ENCODE results near the gene P2RY8.
"Not testable (repeated sequence)": the region's sequence is repeated elsewhere in the genome, so short reads cannot be mapped to it uniquely, and the experiment has no call there.

P2RY8 gene

DNA sequence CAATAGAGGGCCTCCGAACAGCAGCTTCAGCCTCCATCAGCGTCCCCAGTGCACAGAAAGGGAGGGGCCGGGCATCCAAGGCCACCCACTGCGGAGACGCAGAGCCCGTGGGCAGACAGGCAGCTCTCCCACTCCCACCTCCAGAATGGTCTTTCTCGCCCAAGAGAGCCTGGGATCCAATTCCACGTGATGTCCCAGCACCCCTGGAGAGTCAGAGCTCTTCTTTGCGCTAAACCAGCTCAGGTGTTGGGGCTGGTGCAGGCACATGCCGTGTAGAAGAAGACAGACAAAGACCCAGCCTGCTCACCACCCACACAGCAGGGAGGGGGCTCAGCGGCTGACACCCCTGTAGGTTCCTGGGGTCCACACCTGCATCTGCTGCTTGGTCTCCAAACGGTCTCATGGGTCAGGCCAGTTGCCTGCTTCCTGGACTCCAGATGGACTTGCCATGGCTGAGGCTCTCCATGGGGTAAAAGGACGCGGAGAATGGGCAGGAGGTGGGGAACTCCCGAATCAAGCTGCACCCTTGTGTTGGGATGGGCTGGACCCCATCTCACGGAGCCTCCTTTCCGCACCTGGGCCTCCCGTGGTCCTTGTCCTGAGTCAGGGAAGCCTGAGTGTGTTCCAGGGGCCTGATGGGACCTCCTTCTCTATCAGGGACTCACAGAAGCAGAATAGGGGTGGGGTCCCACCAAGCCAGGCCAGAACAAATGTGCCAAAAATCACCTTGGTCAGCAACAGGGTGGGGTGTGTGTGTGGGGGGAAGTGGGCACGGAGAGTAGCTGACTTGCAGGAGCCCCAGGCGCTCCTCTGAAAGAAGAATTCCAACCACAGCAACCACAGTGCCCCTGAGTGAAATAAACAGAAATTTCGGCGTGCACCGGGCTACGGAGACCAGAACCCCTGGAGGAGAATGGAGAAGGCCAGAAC lies 72.7 kb downstream of the P2RY8 start:
- no peak for DNase-seq (ENCODE audit: low read depth)

DNA sequence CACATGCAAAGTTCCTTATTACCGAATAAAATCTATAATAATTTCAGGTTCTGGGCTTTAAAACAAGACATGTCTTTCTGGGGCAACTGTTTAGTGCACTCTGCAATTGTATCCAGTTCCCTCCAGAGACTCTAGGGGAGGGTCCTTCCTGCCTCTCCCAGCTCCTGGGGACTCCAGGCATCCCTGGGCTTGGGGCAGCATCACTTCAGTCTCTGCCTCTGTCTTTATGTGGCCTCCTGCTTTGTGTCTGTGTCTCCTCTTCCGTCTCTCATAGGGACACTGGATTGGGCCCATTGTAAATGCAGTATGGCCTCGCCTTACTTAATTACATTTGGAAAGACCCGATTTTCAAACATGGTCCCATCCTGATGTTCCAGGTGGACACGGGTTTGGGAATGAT lies 73.4 kb downstream of the P2RY8 start:
- DNase-seq (ENCODE audit: low read depth): no peak

DNA sequence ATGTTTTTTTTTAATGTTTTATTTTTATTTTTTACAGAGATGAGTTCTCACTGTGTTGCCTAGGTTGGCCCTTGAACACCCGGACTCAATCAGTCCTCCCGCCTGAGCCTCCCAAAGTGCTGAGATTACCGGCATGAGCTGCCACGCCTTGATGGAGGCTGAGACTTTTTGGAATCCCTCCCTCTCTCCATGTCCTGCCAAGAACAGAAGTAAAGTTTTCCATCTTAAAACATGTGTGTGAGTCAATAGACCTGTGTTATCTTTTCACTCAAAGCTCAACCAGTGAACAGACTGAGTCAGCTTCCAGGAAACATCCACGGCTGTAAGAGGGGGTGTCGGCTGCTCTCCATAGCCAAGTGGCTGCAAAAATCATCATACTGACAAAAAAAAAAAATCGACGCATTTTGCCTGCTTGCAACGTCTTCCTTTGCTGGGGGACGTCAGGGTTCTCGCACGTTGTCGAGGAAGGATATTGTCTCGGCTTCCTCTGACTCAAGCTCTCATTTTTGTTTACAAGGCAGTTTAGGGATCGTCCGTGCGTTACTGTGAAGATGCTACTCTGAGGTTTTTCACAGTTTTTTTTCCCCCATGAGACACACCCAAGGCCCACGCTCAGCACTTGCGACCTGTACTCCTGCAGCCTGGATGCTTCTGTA lies 74.3 kb downstream of the P2RY8 start:
- peak; percentile 71 for DNase-seq (ENCODE audit: low read depth)

DNA sequence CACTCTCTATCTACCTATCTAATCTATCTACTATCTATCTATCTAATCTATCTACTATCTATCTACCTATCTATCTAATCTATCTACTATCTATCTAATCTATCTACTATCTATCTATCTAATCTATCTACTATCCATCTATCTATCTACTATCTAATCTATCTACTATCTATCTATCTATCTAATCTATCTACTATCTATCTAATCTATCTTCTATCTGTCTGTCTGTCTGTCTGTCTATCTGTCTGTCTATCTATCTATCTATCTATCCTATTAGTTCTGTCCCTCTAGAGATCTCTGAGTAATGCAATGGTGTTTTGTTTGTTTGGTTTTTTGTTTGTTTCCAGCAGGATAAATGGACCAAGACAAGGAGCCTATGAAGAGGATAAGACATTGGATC lies 74.9 kb downstream of the P2RY8 start:
- no peak for DNase-seq (ENCODE audit: low read depth)

DNA sequence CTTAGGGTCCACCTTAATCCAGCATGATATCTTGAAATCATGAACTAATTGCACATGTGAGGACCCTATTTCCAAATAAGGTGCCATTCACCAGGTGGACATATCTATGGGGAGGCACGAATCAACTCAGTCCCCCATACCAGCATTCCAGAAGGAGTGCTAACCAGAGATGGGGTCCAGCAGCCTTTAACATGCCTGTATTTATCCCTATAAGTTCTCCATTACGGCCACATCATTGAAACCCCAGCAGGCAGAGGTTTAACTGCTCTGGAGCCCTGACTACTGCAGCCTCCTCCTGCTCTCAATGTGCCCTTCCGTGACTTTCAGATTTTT lies 81.1 kb downstream of the P2RY8 start:
- no peak for DNase-seq (ENCODE audit: low read depth)

DNA sequence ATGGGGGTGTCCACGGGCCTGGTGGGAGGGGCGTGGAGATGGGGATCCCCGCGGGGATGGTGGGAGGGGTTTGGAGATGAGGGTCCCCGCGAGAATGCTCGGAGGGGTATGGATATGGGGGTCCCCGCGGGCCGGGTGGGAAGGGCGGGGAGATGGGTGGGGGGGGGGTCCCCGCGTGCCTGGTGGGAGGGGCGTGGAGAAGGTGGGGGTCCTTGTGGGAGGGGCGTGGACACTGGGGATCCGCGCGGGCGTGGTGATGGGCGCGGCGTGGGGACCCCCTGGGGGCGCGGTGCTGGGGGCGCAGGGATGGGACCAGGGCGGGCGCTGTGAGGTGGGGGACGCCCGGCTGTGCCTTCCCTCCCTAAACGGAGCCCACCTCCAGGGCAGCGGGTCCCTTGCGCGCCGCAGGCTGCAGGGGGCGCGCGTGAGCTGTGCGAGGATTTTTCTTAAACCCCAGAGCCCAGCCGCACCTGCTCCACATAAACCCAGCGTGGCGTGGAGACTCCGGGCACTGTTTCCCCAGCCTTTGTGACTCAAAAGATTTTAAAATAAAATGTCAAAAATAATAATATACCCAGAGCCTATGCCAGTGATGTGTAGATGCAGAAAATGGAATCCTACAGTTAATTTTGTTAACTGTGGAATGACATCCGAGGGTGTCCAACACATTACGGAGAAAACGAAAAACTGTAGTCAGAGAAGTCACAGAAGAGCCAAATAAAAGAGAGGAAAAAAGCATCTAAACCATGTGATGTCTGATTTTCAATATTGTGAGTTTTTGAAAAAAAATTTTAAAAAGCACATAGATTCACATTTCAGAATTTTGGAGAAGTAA lies 82.8 kb downstream of the P2RY8 start:
- DNase-seq (ENCODE audit: low read depth): peak; percentile 87

DNA sequence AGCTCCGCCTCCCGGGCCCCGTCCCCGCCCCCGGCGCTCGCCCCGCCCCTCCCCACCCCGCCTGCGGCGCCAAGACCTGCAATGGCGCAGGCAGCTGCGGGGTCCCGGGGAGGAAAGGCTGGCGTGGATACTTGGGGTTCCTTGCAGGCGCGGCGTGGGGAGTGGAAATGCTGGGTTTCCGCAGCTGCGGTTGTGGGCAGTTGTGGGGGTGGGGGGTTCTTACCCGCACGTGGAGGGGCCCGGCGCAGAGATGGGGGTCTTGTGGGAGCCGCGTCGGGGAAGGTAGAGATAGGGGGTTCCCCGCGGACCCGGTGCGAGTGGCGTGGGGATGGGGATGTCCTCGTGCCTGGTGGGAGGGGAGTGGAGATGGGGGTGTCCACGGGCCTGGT lies 83.6 kb downstream of the P2RY8 start:
- DNase-seq (ENCODE audit: low read depth): no peak

DNA sequence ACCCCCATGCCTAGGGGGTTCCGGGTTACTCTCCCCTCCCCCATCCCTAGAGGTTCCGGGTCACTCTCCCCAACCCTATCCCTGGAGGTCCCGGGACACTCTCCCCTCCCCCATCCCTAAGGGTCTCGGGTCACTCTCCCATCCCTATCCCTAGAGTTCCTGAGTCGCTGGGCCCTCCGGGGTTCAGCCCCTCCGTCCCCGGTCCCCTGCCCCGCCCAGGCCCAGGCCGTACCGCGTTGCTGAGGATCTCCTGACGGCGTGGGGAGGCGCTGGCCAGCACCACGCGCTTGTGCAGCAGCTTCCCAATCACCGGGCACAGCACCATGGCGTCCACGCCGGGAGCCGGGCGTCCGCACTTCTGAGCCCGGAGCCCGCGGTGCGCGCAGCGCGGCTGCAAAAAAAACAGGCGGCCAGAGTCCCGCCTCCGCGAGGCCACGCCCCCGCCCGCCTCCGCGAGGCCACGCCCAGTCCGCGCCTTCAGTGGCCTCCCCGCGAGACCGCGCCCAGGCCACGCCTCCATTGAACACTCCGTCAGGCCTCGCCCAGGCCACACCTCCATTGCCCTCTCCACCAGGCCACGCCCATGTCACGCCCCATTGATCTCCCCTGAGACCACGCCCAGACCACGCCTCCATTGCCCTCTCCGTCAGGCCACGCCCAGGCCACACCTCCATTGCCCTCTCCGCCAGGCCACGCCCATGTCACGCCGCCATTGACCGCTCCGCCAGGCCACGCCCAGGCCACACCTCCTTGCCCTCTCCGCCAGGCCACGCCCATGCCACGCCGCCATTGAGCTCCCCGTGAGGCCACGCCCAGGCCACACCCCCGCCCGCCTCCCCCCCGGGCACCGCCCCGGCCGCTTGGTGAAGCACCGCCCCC lies 84.2 kb downstream of the P2RY8 start, which contains the start of gene ASMTL:
Gene ASMTL (minus strand): TSS at position 394 of the 879 bp plus-strand sequence. CDS start 69 bp downstream, at position 325.
- peak; percentile 100 for DNase-seq (ENCODE audit: low read depth)

DNA sequence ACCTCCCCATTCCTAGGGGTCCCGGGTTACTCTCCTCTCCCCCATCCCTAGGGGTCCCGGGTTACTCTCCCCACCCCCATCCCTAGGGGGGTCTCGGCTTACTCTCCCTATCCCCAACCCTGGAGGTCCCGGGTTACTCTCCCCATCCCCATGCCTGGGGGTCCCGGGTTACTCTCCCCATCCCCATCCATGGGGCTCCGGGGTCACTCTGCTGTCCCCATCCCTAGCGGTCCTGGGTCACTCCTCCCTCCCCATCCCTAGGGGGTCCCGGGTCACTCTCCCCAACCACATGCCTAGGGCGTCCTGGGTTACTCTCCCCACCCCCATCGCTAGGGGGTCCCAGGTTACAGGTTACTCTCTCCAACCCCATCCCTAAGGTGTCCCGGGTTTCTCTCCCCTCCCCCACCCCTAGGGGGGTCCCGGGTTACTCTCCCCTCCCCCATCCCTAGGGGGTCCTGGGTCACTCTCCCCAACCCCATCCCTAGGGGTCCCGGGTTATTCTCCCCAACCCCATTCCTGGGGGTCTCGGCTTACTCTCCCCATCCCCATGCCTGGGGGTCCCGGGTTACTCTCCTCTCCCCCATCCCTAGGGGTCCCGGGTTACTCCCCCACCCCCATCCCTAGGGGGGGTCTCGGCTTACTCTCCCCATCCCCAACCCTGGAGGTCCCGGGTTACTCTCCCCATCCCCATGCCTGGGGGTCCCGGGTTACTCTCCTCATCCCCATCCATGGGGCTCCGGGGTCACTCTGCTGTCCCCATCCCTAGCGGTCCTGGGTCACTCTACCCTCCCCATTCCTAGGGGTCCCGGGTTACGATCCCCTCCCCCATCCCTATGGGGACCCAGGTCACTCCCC lies 85.1 kb downstream of the P2RY8 start:
- no peak for DNase-seq (ENCODE audit: low read depth)

DNA sequence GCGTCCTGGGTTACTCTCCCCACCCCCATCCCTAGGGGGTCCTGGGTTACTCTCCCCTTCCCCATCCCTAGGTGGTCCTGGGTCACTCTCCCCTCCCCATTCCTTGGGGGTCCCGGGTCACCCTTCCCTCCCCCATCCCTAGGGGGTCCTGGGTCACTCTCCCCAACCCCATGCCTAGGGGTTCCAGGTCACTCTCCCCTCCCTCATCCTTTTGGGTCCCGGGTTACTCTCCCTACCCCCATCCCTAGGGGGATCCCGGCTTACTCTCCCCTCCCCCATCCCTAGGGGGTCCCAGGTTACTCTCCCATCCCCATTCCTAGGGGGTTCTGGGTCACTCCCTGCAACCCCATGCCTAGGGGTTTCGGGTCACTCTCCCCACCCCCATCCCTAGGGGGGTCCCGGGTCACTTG lies 85.7 kb downstream of the P2RY8 start:
- DNase-seq (ENCODE audit: low read depth): no peak

DNA sequence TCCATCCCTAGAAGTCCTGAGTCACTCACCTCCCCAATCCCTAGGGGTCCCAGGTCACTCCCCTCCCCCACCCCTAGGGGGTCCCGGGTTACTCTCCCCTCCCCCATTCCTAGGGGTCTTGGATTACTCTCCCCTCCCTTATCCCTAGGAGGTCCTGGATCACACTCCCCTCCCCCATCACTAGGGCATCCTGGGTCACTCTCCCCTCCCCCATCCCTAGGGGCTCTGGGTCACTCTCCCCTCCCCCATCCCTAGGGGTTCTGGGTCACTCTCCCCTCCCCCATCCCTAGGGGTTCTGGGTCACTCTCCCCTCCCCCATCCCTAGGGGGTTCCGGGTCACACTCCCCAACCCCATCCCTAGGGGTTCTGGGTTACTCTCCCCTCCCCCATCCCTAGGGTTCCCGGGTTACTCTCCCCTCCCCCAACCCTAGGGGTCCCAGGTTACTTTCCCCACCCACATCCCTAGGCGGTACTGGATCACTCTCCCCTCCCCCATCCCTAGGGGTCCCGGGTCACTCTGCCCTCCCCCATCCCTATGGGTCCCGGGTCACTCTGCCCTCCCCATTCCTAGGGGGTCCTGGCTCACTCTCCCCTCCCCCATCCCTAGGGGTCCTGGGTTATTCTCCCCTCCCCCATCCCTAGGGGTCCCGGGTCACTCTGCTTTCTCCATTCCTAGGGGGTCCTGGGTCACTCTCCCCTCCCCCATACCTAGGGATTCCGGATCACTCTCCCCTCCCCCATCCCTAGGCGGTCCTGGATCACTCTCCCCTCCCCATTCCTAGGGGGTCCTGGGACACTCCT lies 86.4 kb downstream of the P2RY8 start:
- no peak for DNase-seq (ENCODE audit: low read depth)

DNA sequence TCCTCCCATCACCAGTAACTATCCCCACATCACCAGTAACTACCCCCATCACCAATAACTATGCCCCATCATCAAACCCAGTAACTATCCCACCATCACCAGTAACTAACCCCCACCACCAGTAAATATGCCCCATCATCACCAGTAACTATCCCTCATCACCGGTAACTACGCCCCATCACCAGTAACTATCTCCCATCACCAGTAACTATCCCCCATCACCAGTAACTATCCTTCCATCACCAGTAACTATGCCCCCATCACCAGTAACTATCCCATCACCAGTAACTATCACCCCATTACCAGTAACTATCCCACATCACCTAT lies 87.2 kb downstream of the P2RY8 start:
- DNase-seq (ENCODE audit: low read depth): no peak

DNA sequence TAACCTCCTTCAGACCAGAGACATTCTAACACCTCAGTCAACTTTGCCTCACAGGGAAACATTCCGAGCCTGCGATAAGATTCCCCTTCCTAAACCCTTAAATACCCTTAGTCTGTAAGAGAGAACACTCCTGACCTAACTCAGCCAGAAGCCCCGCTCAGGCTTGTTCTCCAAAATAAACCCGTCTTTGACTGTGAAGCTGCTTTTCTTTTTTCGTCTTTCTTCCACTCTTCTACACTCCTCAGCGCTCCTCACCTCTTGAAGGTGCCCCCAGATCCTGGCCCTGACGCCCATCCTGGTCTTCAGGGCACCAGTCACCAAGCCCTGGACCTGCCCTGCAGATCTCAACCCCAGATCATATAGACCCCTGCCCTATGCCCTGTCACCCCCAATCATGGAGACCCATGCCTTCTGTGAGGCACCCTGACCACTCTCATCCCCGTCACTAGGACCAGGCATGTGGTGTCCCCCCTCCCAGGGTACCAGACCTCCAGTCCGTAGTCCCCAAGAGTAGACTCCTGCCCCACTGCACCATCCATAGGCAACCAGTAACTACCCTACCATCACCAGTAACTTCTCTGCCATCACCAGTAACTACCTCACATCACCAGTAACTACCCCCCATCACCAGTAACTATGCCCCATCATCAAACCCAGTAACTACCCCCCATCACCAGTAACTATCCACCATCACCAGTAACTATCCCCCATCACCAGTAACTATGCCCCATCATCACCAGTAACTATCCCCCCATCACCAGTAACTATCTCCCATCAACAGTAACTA lies 87.8 kb downstream of the P2RY8 start:
- DNase-seq (ENCODE audit: low read depth): no peak

DNA sequence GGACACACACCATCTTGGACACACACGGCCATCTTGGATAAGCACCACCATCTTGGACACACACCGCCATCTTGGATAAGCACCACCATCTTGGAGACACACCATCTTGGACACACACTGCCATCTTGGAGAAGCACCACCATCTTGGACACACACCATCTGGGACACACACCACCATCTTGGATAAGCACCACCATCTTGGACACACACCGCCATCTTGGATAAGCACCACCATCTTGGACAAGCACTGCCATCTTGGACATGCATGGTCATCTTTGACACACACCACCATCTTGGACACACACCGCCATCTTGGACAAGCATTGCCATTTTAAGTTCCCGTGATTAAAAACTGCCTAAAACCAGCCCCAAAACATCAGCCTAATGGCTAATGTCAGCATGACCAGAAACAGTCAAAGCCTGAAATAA lies 88.4 kb downstream of the P2RY8 start:
- not testable (repeated sequence) for DNase-seq (ENCODE audit: low read depth)

DNA sequence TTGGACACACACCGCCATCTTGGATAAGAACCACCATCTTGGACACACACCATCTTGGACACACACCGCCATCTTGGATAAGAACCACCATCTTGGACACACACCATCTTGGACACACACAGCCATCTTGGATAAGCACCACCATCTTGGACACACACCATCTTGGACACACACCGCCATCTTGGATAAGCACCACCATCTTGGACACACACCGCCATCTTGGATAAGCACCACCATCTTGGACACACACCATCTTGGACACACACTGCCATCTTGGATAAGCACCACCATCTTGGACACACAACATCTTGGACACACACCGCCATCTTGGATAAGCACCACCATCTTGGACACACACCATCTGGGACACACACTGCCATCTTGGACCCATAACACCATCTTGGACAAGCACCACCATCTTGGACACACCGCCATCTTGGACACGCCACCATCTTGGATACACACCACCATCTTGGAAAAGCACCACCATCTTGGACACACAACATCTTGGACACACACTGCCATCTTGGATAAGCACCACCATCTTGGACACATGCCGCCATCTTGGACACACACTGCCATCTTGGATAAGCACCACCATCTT lies 88.9 kb downstream of the P2RY8 start:
- DNase-seq (ENCODE audit: low read depth): not testable (repeated sequence)

DNA sequence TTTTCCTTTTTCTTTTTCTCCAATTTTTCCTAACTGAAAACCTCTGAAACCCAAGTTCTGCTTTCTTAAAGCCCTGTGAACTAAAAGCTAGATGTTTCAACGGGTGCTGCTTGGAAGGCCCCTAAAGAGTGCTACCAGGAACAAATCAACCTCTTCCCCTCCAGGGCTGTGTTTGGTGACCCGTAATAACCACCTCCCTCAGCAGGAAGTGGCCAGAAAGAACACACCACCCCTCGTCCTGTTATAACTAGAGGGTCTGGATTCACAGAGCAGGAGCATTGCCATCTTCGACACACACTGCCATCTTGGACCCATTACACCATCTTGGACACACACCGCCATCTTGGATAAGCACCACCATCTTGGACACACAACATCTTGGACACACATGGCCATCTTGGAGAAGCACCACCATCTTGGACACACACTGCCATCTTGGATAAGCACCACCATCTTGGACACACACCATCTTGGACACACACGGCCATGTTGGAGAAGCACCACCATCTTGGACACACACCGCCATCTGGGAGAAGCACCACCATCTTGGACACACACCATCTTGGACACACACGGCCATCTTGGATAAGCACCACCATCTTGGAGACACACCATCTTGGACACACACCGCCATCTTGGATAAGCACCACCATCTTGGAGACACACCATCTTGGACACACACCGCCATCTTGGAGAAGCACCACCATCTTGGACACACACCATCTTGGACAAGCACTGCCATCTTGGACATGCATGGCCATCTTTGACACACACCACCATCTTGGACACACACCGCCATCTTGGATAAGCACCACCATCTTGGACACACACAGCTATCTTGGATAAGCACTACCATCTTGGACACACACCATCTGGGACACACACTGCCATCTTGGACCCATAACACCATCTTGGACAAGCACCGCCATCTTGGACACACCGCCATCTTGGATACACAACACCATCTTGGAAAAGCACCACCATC lies 89.7 kb downstream of the P2RY8 start:
- not testable (repeated sequence) for DNase-seq (ENCODE audit: low read depth)
